ENCODE results near the gene FANCL. TPM values are rescaled to one million over a fixed set of nuclear protein-coding genes. Genes with fewer than 3 reads are reported as not detected.
"Not testable (repeated sequence)": the region's sequence is repeated elsewhere in the genome, so short reads cannot be mapped to it uniquely, and the experiment has no call there.

Gene FANCL
- total RNA-seq, 2 donors from 2014 or later: 12.2 to 19.5 TPM

DNA sequence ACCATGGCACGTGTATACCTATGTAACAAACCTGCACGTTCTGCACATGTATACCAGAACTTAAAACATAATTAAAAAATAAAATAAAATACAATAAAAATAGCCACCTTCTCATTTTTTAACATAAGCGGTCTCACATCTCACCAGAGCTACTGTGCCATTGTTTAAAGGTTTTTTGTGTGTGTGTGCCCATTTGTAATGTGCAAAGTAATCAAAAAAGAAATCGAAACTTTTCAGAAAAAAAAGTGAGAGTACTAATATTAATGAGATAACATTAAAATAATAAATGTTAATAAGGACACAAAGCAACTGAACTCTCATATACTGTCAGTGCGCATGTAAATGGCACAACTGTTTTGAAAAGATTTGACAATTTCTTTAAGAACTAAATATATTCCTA is 60.5 kb downstream of the FANCL start:
- no peaks in the 10 kb centered on the region for H3K4me1 ChIP-seq
- no peak for ATAC-seq
- no peaks in the 10 kb centered on the region for H3K36me3 ChIP-seq (replicated peaks in 1 of 2; ENCODE audit: insufficient read depth in 1 of 2, low read depth in 2 of 2)
- H3K27me3 ChIP-seq: no peaks in the 10 kb centered on the region
- intact Hi-C loops (cut with DNase I): no loop called here
- TF ChIP-seq POLR2A (IDR thresholded peaks at IDR 0.05): no peak
- TF ChIP-seq, protein P1, sequence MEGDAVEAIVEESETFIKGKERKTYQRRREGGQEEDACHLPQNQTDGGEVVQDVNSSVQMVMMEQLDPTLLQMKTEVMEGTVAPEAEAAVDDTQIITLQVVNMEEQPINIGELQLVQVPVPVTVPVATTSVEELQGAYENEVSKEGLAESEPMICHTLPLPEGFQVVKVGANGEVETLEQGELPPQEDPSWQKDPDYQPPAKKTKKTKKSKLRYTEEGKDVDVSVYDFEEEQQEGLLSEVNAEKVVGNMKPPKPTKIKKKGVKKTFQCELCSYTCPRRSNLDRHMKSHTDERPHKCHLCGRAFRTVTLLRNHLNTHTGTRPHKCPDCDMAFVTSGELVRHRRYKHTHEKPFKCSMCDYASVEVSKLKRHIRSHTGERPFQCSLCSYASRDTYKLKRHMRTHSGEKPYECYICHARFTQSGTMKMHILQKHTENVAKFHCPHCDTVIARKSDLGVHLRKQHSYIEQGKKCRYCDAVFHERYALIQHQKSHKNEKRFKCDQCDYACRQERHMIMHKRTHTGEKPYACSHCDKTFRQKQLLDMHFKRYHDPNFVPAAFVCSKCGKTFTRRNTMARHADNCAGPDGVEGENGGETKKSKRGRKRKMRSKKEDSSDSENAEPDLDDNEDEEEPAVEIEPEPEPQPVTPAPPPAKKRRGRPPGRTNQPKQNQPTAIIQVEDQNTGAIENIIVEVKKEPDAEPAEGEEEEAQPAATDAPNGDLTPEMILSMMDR (IDR thresholded peaks at IDR 0.05): no peak
- WGBS, 2 donors: 95 to 97% methylated on average over 5 of the region's 5 CpGs
- no peak overlapping the region for H3K27ac ChIP-seq
- no peak overlapping the region for H3K4me3 ChIP-seq
- no peaks in the 10 kb centered on the region for H3K9me3 ChIP-seq
- DNase-seq: no peak

- H3K4me1 ChIP-seq; intact Hi-C loops (cut with DNase I); H3K27ac ChIP-seq; H3K27me3 ChIP-seq; H3K36me3 ChIP-seq (replicated peaks in 1 of 2; ENCODE audit: insufficient read depth in 1 of 2, low read depth in 2 of 2); H3K9me3 ChIP-seq; ATAC-seq; H3K4me3 ChIP-seq; DNase-seq: not testable (repeated sequence)
- WGBS, 2 donors: 94 to 95% methylated on average over 3 of the region's 3 CpGs
These were observed 61.0 kb downstream of the FANCL start for GRCh38 chr2:58180175-58180574.

GRCh38 chr2:58177187-58177586 is 63.9 kb downstream of the FANCL start:
- H3K36me3 ChIP-seq (replicated peaks in 1 of 2; ENCODE audit: insufficient read depth in 1 of 2, low read depth in 2 of 2); H3K27ac ChIP-seq; ATAC-seq; intact Hi-C loops (cut with DNase I); H3K9me3 ChIP-seq; H3K27me3 ChIP-seq; DNase-seq; H3K4me3 ChIP-seq; H3K4me1 ChIP-seq: not testable (repeated sequence)
- 88 to 94% methylated on average over 2 of the region's 4 CpGs for WGBS, 2 donors

DNA sequence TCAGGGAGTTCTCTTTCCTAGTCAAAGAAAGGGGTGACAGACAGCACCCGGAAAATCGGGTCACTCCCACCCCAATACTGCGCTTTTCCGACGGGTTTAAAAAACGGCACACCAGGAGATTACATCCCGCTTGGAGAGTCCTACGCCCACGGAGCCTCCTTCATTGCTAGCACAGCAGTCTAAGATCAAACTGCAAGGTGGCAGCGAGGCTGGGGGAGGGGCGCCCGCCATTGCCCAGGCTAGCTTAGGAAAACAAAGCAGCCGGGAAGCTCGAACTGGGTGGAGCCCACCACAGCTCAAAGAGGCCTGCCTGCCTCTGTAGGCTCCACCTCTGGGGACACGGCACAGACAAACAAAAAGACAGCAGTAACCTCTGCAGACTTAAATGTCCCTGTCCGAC is 69.3 kb downstream of the FANCL start:
- 94 to 96% methylated on average over 10 to 16 of the region's 16 CpGs for WGBS, 2 donors
- DNase-seq; intact Hi-C loops (cut with DNase I); H3K4me3 ChIP-seq; H3K27ac ChIP-seq; ATAC-seq; H3K9me3 ChIP-seq; H3K4me1 ChIP-seq; H3K27me3 ChIP-seq; H3K36me3 ChIP-seq (replicated peaks in 1 of 2; ENCODE audit: insufficient read depth in 1 of 2, low read depth in 2 of 2): not testable (repeated sequence)

DNA sequence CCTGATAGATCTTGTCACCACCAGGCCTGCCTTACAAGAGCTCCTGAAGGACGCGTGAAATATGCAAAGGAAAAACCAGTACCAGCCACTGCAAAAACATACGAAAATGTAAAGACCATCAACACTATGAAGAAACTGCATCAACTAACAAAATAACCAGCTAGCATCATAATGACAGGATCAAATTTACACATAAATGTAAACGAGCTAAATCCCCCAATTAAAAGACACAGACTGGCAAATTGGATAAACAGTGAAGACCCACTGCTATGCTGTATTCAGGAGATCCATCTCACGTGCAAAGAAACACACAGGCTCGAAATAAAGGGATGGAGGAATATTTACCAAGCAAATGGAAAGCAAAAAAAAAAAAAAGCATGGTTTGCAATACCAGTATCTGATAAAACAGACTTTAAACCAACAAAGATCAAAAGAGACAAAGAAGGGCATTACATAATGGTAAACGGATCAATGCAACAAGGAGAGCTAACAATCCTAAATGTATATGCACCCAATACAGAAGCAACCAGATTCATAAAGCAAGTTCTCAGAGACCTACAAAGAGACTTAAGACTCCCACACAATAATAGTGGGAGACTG is 70.7 kb downstream of the FANCL start:
- H3K4me1 ChIP-seq; ATAC-seq; intact Hi-C loops (cut with DNase I); H3K27ac ChIP-seq; H3K9me3 ChIP-seq; H3K36me3 ChIP-seq (replicated peaks in 1 of 2; ENCODE audit: insufficient read depth in 1 of 2, low read depth in 2 of 2); DNase-seq; H3K27me3 ChIP-seq; H3K4me3 ChIP-seq: not testable (repeated sequence)
- WGBS, 2 donors: 90 to 93% methylated on average over 7 of the region's 7 CpGs

DNA sequence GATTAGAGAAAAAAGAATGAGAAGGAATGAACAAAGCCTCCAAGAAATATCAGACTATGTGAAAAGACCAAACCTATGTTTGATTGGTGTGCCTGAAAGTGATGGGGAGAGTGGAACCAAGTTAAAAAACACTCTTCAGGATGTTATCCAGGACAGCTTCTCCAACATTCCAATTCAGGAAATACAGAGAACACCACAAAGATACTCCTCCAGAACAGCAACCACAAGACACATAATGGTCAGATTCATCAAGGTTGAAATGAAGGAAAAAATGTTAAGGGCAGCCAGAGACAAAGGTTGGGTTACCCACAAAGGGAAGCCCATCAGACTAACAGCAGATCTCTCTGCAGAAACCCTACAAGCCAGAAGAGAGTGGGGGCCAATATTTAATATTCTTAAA is 71.3 kb downstream of the FANCL start:
- H3K36me3 ChIP-seq (replicated peaks in 1 of 2; ENCODE audit: insufficient read depth in 1 of 2, low read depth in 2 of 2); H3K27me3 ChIP-seq; H3K9me3 ChIP-seq; H3K27ac ChIP-seq; H3K4me1 ChIP-seq; DNase-seq; H3K4me3 ChIP-seq; intact Hi-C loops (cut with DNase I); ATAC-seq: not testable (repeated sequence)

- H3K9me3 ChIP-seq; DNase-seq; H3K27me3 ChIP-seq; intact Hi-C loops (cut with DNase I); H3K27ac ChIP-seq; H3K36me3 ChIP-seq (replicated peaks in 1 of 2; ENCODE audit: insufficient read depth in 1 of 2, low read depth in 2 of 2); ATAC-seq; H3K4me3 ChIP-seq; H3K4me1 ChIP-seq: not testable (repeated sequence)
- WGBS, 2 donors: 96 to 97% methylated on average over 6 of the region's 6 CpGs
These were observed 73.0 kb downstream of the FANCL start for GRCh38 chr2:58168130-58168529.

DNA sequence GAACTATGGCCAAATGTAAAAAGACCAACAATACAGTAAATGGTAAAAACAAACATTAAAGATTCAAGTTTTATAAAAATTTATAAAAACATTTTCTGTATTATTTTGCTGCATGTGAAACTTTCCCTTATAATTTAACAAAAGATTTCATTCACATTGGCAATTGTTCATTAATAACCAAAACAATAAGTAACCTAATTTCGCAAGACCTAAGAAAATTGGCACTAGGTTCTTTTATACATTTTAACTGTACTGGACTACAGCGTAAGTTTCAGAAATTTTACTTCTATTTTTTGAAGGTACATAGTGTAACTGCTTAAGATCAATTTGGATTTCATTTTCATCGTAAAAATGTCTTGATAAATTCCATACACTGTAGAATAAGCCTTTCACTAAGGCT is 77.2 kb downstream of the FANCL start:
- ATAC-seq: no peak
- Histone ChIP-seq H3K27me3 (no peaks in the 10 kb centered on the region), H3K4me3 (no peak overlapping the region), H3K9me3 (no peaks in the 10 kb centered on the region), H3K4me1 (no peaks in the 10 kb centered on the region), H3K36me3 (replicated peaks in 1 of 2; ENCODE audit: insufficient read depth in 1 of 2, low read depth in 2 of 2) (peaks cover 0 to 3% of the 10 kb centered on the region in 2 donors), H3K27ac (no peak overlapping the region)
- TF ChIP-seq POLR2A (IDR thresholded peaks at IDR 0.05): no peak
- TF ChIP-seq, protein P1 (IDR thresholded peaks at IDR 0.05): no peak
- intact Hi-C loops (cut with DNase I): no loop called here
- no peak for DNase-seq
- WGBS, 2 donors: 95 to 98% methylated on average over 3 of the region's 3 CpGs
